SK-N-SH (cell line): ENCODE data around the gene MARCHF3. TPM values are rescaled to one million over a fixed set of nuclear protein-coding genes. Genes with fewer than 3 reads are reported as not detected.

Experiments used
- CTCF ChIA-PET: fragments of 300-600, 350-600 bp; formaldehyde crosslinking; extraction: SDS; loops from one replicate; lab custom pipeline; 2021; lab: Yijun Ruan, JAX
- POLR2A ChIA-PET: fragments of 350-600 bp; sonication (Branson Sonifier 250); formaldehyde crosslinking; extraction: SDS; loops from one replicate; lab custom pipeline; 2020; ENCODE audit warnings: antibody characterized with exemption, inconsistent platforms; lab: Yijun Ruan, JAX
- DNase-seq: peaks from one replicate; pipeline ENCODE4 v3.0.0; 2012
- H2AFZ ChIP-seq: fragments of 200-600 bp; sonication (generic); 2 replicates; pipeline ENCODE4 v1.8.1; 2016; ENCODE audit warnings: antibody characterized with exemption, mild to moderate bottlenecking, low read depth
- H3F3A ChIP-seq: fragments of 200-600 bp; sonication (generic); replicated peaks from 2 replicates; pipeline ENCODE3; 2016; ENCODE audit warnings: antibody characterized with exemption, mild to moderate bottlenecking; ENCODE audit not compliant: insufficient read depth
- H3K27ac ChIP-seq, 2 experiments: fragments of 200-500 bp in 1 of 2; fragments of 200-600 bp in 1 of 2; sonication (Bioruptor generic) in 1 of 2; sonication (generic), shearing (Covaris generic) in 1 of 2; 2 replicates each; pipeline versions ENCODE4 v1.5.1 to v1.6.1; 2014 to 2016; ENCODE audit warnings: low read depth in 2 of 2, inconsistent platforms in 1 of 2, low read length in 1 of 2, mild to moderate bottlenecking in 1 of 2, mixed read lengths in 1 of 2
- H3K27me3 ChIP-seq: fragments of 200-600 bp; sonication (generic), shearing (Covaris generic); 2 replicates; pipeline ENCODE4 v1.6.1; 2016; ENCODE audit warnings: mixed run types; ENCODE audit not compliant: insufficient read depth
- H3K36me3 ChIP-seq, 2 experiments: fragments of 200-500 bp in 1 of 2; fragments of 200-600 bp in 1 of 2; sonication (Bioruptor generic) in 1 of 2; sonication (generic) in 1 of 2; replicated peaks in 1 of 2; 2 replicates each; pipeline versions ENCODE3 to v1.5.1; 2014 to 2016; ENCODE audit warnings: low read length in 1 of 2, mild to moderate bottlenecking in 1 of 2; ENCODE audit not compliant: insufficient read depth in 2 of 2, control insufficient read depth in 1 of 2
- H3K4me1 ChIP-seq, 2 experiments: fragments of 200-500 bp in 1 of 2; fragments of 200-600 bp in 1 of 2; sonication (Bioruptor generic) in 1 of 2; sonication (generic), shearing (Covaris generic) in 1 of 2; 2 replicates each; pipeline versions ENCODE4 v1.5.1 to v1.6.1; 2014 to 2016; ENCODE audit warnings: low read depth in 1 of 2, low read length in 1 of 2, mixed run types in 1 of 2; ENCODE audit not compliant: insufficient read depth in 2 of 2, control insufficient read depth in 1 of 2
- H3K4me2 ChIP-seq: fragments of 200-600 bp; sonication (generic), shearing (Covaris generic); 2 replicates; pipeline ENCODE4 v1.6.1; 2017; ENCODE audit warnings: mixed run types
- H3K4me3 ChIP-seq, 2 experiments: fragments of 200-500 bp in 1 of 2; fragments of 200-600 bp in 1 of 2; sonication (Bioruptor generic) in 1 of 2; sonication (generic), shearing (Covaris generic) in 1 of 2; 2 replicates each; pipeline versions ENCODE4 v1.5.1 to v1.8.1; 2014 to 2016; ENCODE audit warnings: low read depth in 2 of 2, inconsistent platforms in 1 of 2, low read length in 1 of 2, mild to moderate bottlenecking in 1 of 2, mixed read lengths in 1 of 2, moderate library complexity in 1 of 2
- H3K79me2 ChIP-seq: fragments of 200-600 bp; sonication (generic); 2 replicates; pipeline ENCODE4 v1.8.1; 2017; ENCODE audit warnings: mild to moderate bottlenecking; ENCODE audit not compliant: insufficient read depth
- H3K9ac ChIP-seq: fragments of 200-600 bp; sonication (generic); 2 replicates; pipeline ENCODE4 v1.6.1; 2017; ENCODE audit warnings: mixed run types
- H3K9me2 ChIP-seq: fragments of 200-600 bp; sonication (generic); 2 replicates; pipeline ENCODE4 v1.6.1; 2017; ENCODE audit warnings: mixed run types
- H3K9me3 ChIP-seq: fragments of 200-600 bp; sonication (generic); 2 replicates; pipeline ENCODE4 v1.6.1; 2017; ENCODE audit warnings: mixed run types, mild to moderate bottlenecking, moderate library complexity
- H4K20me1 ChIP-seq: fragments of 200-600 bp; sonication (generic); 2 replicates; pipeline ENCODE4 v1.6.1; 2017; ENCODE audit warnings: mild to moderate bottlenecking, mixed run types; ENCODE audit not compliant: insufficient read depth
- ELF1 ChIP-seq: IDR thresholded peaks from 2 replicates; pipeline ENCODE4 v1.4.0; 2012
- EZH2phosphoT487 ChIP-seq: fragments of 200-600 bp; sonication (generic); IDR thresholded peaks from 2 replicates; pipeline ENCODE4 v1.6.1; 2017; ENCODE audit warnings: low read depth, mixed run types, mild to moderate bottlenecking, antibody characterized with exemption, moderate library complexity, borderline replicate concordance
- FOSL2 ChIP-seq: IDR thresholded peaks from 2 replicates; pipeline ENCODE4 v1.4.0; 2012; ENCODE audit warnings: low read depth, mild to moderate bottlenecking, moderate library complexity, borderline replicate concordance
- FOXM1 ChIP-seq: IDR thresholded peaks from 2 replicates; pipeline ENCODE4 v1.4.0; 2012; ENCODE audit warnings: low read depth, mild to moderate bottlenecking
- JUND ChIP-seq: IDR thresholded peaks from 2 replicates; pipeline ENCODE4 v1.4.0; 2012
- MEF2A ChIP-seq: IDR thresholded peaks from 2 replicates; pipeline ENCODE4 v1.4.0; 2012; ENCODE audit warnings: low read depth, borderline replicate concordance
- RAD21 ChIP-seq: IDR thresholded peaks from 2 replicates; pipeline ENCODE4 v1.6.1; 2012; ENCODE audit warnings: mild to moderate bottlenecking, low read length
- RCOR1 ChIP-seq: fragments of 150-350 bp; IDR thresholded peaks from 2 replicates; pipeline ENCODE4 v1.6.1; 2017; ENCODE audit warnings: antibody characterized with exemption, low read length
- RFX5 ChIP-seq: IDR thresholded peaks from 2 replicates; pipeline ENCODE4 v1.6.1; 2012; ENCODE audit warnings: mild to moderate bottlenecking, improper control_type of control experiment, low read length
- SMC3 ChIP-seq: IDR thresholded peaks from 2 replicates; pipeline ENCODE4 v1.6.1; 2012; ENCODE audit warnings: low read depth, low read length, improper control_type of control experiment
- TAF1 ChIP-seq: IDR thresholded peaks from 2 replicates; pipeline ENCODE4 v1.6.1; 2012; ENCODE audit warnings: low read depth, mild to moderate bottlenecking, low read length, moderate library complexity, borderline replicate concordance
- TEAD4 ChIP-seq: IDR thresholded peaks from 2 replicates; pipeline ENCODE4 v1.4.0; 2012; ENCODE audit warnings: mild to moderate bottlenecking, borderline replicate concordance; ENCODE audit not compliant: insufficient read depth
- USF1 ChIP-seq: IDR thresholded peaks from 2 replicates; pipeline ENCODE4 v1.4.0; 2012; ENCODE audit warnings: low read depth, borderline replicate concordance
- WGBS: methylation state at CpG from one replicate; pipeline ENCODE4 v1.1.6; 2017; ENCODE audit warnings: low lambda C conversion rate; 5-methylcytosine and 5-hydroxymethylcytosine counted together
- polyA plus RNA-seq, 3 experiments: library from polyadenylated mRNA; depleted of rRNA; stranded (reverse); fragments of >200 nt; gene quantifications; 2 replicates each; pipeline ENCODE4 v1.2.3, GENCODE V29; 2012
- TF ChIP-seq, protein P1 (sequence below): IDR thresholded peaks from 2 replicates; pipeline ENCODE4 v1.4.0; 2012; ENCODE audit warnings: low read depth
- TF ChIP-seq, protein P2 (sequence below): IDR thresholded peaks from 2 replicates; pipeline ENCODE4 v1.4.0; 2012; ENCODE audit warnings: low read depth, borderline replicate concordance
- TF ChIP-seq, protein P3 (sequence below): fragments of 200-600 bp; sonication (generic); IDR thresholded peaks from 2 replicates; pipeline ENCODE4 v1.6.1; 2017; ENCODE audit warnings: antibody characterized with exemption, mild to moderate bottlenecking, moderate library complexity

MARCHF3 gene
- polyA plus RNA-seq, 1 of the 3 experiments (the other 2 are of a cell fraction) = 21.5 TPM

DNA sequence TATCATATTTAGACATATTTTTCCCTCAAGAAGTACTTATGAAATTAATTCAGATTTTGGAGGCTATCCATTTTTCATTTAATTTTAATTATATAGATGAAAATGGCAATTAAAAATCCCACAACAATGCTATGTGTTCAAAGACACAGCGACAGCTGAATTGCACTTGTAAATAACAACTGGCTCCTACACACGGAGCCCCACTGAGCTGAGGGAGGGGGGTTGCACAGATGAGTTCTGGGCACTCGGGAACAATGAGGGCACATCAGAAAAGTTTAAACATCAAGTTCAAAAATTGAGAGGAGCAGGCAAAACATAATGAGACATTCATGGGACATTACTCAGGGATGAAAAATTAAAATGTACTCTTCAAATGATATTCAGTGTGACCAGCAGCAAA lies 104.9 kb downstream of the MARCHF3 start:
- no peaks in the 10 kb centered on the region for H3K9me2 ChIP-seq
- H3K36me3 ChIP-seq = no peaks in the 10 kb centered on the region
- TF ChIP-seq, protein P1, sequence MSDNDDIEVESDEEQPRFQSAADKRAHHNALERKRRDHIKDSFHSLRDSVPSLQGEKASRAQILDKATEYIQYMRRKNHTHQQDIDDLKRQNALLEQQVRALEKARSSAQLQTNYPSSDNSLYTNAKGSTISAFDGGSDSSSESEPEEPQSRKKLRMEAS = no peak
- TF ChIP-seq, protein P2, sequence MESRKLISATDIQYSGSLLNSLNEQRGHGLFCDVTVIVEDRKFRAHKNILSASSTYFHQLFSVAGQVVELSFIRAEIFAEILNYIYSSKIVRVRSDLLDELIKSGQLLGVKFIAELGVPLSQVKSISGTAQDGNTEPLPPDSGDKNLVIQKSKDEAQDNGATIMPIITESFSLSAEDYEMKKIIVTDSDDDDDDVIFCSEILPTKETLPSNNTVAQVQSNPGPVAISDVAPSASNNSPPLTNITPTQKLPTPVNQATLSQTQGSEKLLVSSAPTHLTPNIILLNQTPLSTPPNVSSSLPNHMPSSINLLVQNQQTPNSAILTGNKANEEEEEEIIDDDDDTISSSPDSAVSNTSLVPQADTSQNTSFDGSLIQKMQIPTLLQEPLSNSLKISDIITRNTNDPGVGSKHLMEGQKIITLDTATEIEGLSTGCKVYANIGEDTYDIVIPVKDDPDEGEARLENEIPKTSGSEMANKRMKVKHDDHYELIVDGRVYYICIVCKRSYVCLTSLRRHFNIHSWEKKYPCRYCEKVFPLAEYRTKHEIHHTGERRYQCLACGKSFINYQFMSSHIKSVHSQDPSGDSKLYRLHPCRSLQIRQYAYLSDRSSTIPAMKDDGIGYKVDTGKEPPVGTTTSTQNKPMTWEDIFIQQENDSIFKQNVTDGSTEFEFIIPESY = no peak
- TF ChIP-seq EZH2phosphoT487 (no peak), RFX5 (no peak), RAD21 (no peak), RCOR1 (no peak), TAF1 (no peak), MEF2A (no peak), TEAD4 (no peak), FOSL2 (no peak), USF1 (no peak), JUND (no peak), SMC3 (no peak), ELF1 (no peak), FOXM1 (no peak)
- TF ChIP-seq, protein P3, sequence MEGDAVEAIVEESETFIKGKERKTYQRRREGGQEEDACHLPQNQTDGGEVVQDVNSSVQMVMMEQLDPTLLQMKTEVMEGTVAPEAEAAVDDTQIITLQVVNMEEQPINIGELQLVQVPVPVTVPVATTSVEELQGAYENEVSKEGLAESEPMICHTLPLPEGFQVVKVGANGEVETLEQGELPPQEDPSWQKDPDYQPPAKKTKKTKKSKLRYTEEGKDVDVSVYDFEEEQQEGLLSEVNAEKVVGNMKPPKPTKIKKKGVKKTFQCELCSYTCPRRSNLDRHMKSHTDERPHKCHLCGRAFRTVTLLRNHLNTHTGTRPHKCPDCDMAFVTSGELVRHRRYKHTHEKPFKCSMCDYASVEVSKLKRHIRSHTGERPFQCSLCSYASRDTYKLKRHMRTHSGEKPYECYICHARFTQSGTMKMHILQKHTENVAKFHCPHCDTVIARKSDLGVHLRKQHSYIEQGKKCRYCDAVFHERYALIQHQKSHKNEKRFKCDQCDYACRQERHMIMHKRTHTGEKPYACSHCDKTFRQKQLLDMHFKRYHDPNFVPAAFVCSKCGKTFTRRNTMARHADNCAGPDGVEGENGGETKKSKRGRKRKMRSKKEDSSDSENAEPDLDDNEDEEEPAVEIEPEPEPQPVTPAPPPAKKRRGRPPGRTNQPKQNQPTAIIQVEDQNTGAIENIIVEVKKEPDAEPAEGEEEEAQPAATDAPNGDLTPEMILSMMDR = no peak
- no peak overlapping the region for H3K4me3 ChIP-seq
- H3K9ac ChIP-seq = no peak overlapping the region
- peaks cover 0 to 12% of the 10 kb centered on the region in 2 experiments; a peak in 1 of 4 replicates for H3K4me1 ChIP-seq
- no peaks in the 10 kb centered on the region; the same call in 1 of the 2 replicates for H3K79me2 ChIP-seq
- CTCF ChIA-PET = interaction anchor here (0.6 kb wide), 1 partner anchor 139 kb away, joined by 3 read pairs; no protein-coding TSS in a partner anchor
- H3K27ac ChIP-seq = no peak overlapping the region
- H3K9me3 ChIP-seq = no peaks in the 10 kb centered on the region
- WGBS = 96% methylated on average over 3 of the region's 3 CpGs
- no peak overlapping the region for H3K4me2 ChIP-seq
- H4K20me1 ChIP-seq = no peaks in the 10 kb centered on the region
- no peak for DNase-seq
- POLR2A ChIA-PET = no interaction called here
- no peaks in the 10 kb centered on the region for H3F3A ChIP-seq
- H3K27me3 ChIP-seq = no peaks in the 10 kb centered on the region
- H2AFZ ChIP-seq = no peak overlapping the region
